Astrocyte of the spinal cord (primary cell): ENCODE measurements around the gene ZNF670.
A peak's percentile ranks its signal among the peaks of the same experiment; 100 is the strongest.
"Not testable (repeated sequence)": the region's sequence is repeated elsewhere in the genome, so short reads cannot be mapped to it uniquely, and the experiment has no call there.

Source experiments
- DNase-seq: peaks from one replicate; pipeline ENCODE4 v3.0.0; 2011; ENCODE audit warnings: low read depth, low spot score
- H3K4me3 ChIP-seq: 2 replicates; pipeline ENCODE4 v1.5.1; 2011; ENCODE audit warnings: low read depth, mild to moderate bottlenecking, low read length, moderate library complexity
- in situ Hi-C: cut with HindIII; loops from 2 replicates; pipeline ENCODE4 v1.10.0; 2017; ENCODE audit warnings: low sequenced_read_pairs
- TF ChIP-seq, protein P1 (sequence below): IDR thresholded peaks from 2 replicates; pipeline ENCODE4 v1.5.1; 2012; ENCODE audit warnings: low read depth, mild to moderate bottlenecking, low read length, inconsistent platforms

ZNF670 gene

GRCh38 chr1:247056071-247056470 lies 22.5 kb downstream of the ZNF670 start:
- TF ChIP-seq, protein P1, sequence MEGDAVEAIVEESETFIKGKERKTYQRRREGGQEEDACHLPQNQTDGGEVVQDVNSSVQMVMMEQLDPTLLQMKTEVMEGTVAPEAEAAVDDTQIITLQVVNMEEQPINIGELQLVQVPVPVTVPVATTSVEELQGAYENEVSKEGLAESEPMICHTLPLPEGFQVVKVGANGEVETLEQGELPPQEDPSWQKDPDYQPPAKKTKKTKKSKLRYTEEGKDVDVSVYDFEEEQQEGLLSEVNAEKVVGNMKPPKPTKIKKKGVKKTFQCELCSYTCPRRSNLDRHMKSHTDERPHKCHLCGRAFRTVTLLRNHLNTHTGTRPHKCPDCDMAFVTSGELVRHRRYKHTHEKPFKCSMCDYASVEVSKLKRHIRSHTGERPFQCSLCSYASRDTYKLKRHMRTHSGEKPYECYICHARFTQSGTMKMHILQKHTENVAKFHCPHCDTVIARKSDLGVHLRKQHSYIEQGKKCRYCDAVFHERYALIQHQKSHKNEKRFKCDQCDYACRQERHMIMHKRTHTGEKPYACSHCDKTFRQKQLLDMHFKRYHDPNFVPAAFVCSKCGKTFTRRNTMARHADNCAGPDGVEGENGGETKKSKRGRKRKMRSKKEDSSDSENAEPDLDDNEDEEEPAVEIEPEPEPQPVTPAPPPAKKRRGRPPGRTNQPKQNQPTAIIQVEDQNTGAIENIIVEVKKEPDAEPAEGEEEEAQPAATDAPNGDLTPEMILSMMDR, result no peak
- in situ Hi-C loops, result no loop called here
- H3K4me3 ChIP-seq, result no peak overlapping the region
- DNase-seq, result no peak

GRCh38 chr1:247054992-247055415 lies 23.6 kb downstream of the ZNF670 start:
- DNase-seq, result peak; percentile 52
- TF ChIP-seq, protein P1, result no peak
- H3K4me3 ChIP-seq, result no peak overlapping the region
- in situ Hi-C loops, result no loop called here

DNA sequence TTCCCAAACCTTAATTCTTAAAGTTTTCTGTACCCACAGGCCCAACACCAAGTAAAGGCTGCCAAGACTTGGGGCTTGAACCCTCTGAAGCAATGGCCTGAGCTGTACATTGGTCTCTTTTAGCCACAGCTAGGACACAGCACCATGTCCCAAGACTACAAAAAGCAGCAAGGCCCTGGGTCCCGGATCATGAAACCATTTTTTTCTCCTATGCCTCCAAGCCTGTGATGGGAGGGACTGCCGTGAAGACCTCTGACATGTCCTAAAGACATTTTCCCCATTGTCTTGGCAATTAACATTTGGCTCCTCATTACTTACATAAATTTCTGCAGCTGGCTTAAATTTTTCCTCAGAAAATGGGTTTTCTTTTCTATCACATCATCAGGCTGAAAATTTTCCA lies 30.9 kb downstream of the ZNF670 start:
- TF ChIP-seq, protein P1, result no peak
- H3K4me3 ChIP-seq, result no peak overlapping the region
- DNase-seq, result no peak
- in situ Hi-C loops, result no loop called here

DNA sequence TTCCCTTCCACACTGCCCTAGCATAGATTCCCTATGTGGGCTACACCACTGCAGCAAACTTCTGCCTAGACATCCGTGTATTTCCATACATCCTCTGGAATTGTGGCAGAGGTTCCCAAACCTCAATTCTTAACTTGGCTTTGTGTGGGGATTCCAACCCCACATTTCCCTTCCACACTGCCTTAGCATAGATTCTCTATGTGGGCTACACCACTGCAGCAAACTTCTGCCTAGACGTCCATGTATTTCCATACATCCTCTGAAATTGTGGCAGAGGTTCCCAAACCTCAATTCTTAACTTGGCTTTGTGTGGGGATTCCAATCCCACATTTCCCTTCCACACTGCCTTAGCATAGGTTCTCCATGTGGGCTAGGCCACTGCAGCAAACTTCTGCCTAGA lies 31.4 kb downstream of the ZNF670 start:
- in situ Hi-C loops, result no loop called here
- no peak for DNase-seq
- H3K4me3 ChIP-seq, result no peak overlapping the region
- TF ChIP-seq, protein P1, result no peak

DNA sequence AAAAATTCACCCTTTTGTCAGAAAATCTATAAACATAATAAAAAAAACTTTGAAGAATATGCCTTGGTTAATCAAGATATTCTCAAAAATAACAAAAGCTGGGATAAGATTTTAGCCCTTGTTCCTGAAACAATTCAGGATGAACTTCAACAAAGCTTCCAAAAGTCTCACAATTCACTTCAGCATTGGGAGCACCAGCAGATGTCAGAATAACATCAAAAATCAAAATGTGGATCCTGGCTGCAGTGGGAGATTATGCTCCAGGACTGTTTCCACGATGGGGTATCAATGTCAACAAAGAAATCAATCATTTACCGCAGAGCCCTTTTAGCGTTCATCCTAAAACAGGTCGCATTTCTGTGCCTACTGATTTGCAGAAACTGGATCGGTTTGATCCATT lies 35.2 kb downstream of the ZNF670 start:
- in situ Hi-C loops, result no loop called here
- H3K4me3 ChIP-seq, result no peak overlapping the region
- no peak for DNase-seq
- TF ChIP-seq, protein P1, result no peak

DNA sequence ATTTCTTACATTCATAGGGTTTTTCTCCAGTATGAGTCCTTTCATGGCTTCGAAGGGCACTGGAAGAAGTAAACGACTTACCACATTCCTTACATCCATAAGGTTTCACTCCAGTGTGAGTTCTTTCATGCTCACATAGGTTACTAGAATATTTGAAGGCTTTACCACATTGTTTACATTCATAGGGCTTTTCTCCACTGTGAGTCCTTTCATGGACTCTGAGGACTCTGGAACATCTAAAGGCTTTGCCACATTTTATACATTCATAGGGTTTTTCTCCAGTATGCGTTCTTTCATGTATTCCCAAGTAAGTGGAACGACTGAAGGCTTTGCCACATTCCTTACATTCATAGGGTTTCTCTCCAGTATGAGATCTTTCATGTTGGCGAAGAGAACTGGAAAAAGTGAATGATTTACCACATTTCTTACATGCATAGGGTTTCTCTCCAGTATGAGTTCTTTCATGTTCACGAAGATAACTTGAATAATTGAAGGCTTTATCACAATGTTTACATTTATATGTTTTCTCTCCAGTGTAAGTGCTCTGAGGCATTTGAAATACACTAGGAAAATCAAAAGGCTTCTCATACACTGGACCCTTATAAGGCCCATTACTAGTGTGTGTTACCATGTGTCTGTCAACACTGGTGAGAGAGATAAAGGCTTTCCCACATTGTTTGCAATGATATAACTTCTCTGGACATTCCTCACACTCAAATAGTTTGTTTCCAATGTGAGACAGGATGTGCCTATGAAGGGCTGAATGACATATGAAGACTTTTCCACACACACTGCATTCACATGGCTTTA lies 40.9 kb downstream of the ZNF670 start:
- H3K4me3 ChIP-seq, result no peak overlapping the region
- TF ChIP-seq, protein P1, result no peak
- in situ Hi-C loops, result no loop called here
- no peak for DNase-seq

DNA sequence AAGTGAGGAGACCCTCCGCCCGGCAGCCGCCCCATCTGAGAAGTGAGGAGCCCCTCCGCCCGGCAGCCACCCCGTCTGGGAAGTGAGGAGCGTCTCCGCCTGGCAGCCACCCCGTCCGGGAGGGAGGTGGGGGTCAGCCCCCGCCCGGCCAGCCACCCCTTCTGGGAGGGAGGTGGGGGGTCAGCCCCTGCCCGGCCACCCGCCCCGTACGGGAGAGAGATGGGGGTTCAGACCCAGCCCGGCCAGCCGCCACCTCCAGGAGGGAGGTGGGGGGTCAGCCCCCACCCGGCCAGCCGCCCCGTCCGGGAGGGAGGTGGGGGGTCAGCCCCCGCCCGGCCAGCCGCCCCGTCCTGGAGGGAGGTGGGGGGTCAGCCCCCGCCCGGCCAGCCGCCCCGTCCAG lies 46.3 kb downstream of the ZNF670 start:
- in situ Hi-C loops, H3K4me3 ChIP-seq, DNase-seq: not testable (repeated sequence)
